GM23248 (cell line): ENCODE measurements around the gene YJEFN3. TPM values are rescaled to one million over a fixed set of nuclear protein-coding genes. Genes with fewer than 3 reads are reported as not detected.

ENCODE experiments used
- DNase-seq: peaks from one replicate; pipeline ENCODE4 v3.0.0-alpha.2; 2015
- H2AFZ ChIP-seq: fragments of 200-600 bp; sonication (generic); 2 replicates; pipeline ENCODE4 v1.6.1; 2016; ENCODE audit warnings: antibody characterized with exemption
- H3F3A ChIP-seq: fragments of 200-600 bp; sonication (generic); 2 replicates; pipeline ENCODE4 v1.6.1; 2016; ENCODE audit warnings: mild to moderate bottlenecking, antibody characterized with exemption, mixed run types; ENCODE audit not compliant: insufficient read depth
- H3K27ac ChIP-seq: fragments of 200-600 bp; sonication (generic); 2 replicates; pipeline ENCODE4 v1.5.1; 2016; ENCODE audit warnings: mild to moderate bottlenecking
- H3K27me3 ChIP-seq: fragments of 200-600 bp; sonication (generic); replicated peaks from 2 replicates; pipeline ENCODE4 v1.6.1; 2016; ENCODE audit warnings: mild to moderate bottlenecking; ENCODE audit not compliant: insufficient read depth
- H3K36me3 ChIP-seq: fragments of 200-600 bp; sonication (generic); 2 replicates; pipeline ENCODE4 v1.6.1; 2016; ENCODE audit warnings: low read depth, mild to moderate bottlenecking
- H3K4me1 ChIP-seq: fragments of 200-600 bp; sonication (generic); 2 replicates; pipeline ENCODE4 v1.6.1; 2016; ENCODE audit warnings: mild to moderate bottlenecking; ENCODE audit not compliant: insufficient read depth
- H3K4me2 ChIP-seq: fragments of 200-600 bp; sonication (generic); one replicate; pipeline ENCODE4 v1.6.1; 2016; ENCODE audit warnings: mild to moderate bottlenecking; ENCODE audit not compliant: unreplicated experiment
- H3K4me3 ChIP-seq: fragments of 200-600 bp; sonication (generic); 2 replicates; pipeline ENCODE4 v1.5.1; 2016; ENCODE audit warnings: mild to moderate bottlenecking
- H3K79me2 ChIP-seq: fragments of 200-600 bp; sonication (generic); 2 replicates; pipeline ENCODE4 v1.6.1; 2016; ENCODE audit warnings: mild to moderate bottlenecking; ENCODE audit not compliant: insufficient read depth
- H3K9ac ChIP-seq: fragments of 200-600 bp; sonication (generic); 2 replicates; pipeline ENCODE4 v1.6.1; 2016; ENCODE audit warnings: mild to moderate bottlenecking
- H3K9me2 ChIP-seq: fragments of 200-600 bp; sonication (generic); 2 replicates; pipeline ENCODE4 v1.6.1; 2016; ENCODE audit warnings: mixed run types, mild to moderate bottlenecking, moderate library complexity; ENCODE audit not compliant: insufficient read depth
- H3K9me3 ChIP-seq: fragments of 200-600 bp; sonication (generic); one replicate; pipeline ENCODE4 v1.6.1; 2017; ENCODE audit warnings: low read depth
- H4K20me1 ChIP-seq: fragments of 200-600 bp; sonication (generic); 2 replicates; pipeline ENCODE4 v1.6.0; 2016; ENCODE audit not compliant: insufficient read depth
- EZH2 ChIP-seq: fragments of 200-600 bp; sonication (generic); IDR thresholded peaks from 2 replicates; pipeline ENCODE4 v1.6.1; 2018; ENCODE audit warnings: antibody characterized with exemption, mild to moderate bottlenecking; ENCODE audit not compliant: insufficient read depth, poor library complexity, severe bottlenecking
- EZH2phosphoT487 ChIP-seq: fragments of 200-600 bp; sonication (generic); IDR thresholded peaks from 2 replicates; pipeline ENCODE4 v1.6.1; 2018; ENCODE audit warnings: antibody characterized with exemption, moderate library complexity, mild to moderate bottlenecking, low read depth; ENCODE audit not compliant: insufficient read depth
- WGBS, 2 experiments: methylation state at CpG; one replicate each; pipeline ENCODE4 v1.1.6; 2015 to 2017; ENCODE audit warnings: low lambda C conversion rate in 2 of 2, low coverage in 1 of 2; ENCODE audit errors: missing lambda C conversion rate in 2 of 2; 5-methylcytosine and 5-hydroxymethylcytosine counted together
- in situ Hi-C: fragments of 300-500 bp; cut with MboI; formaldehyde crosslinking; loops from 2 replicates; pipeline ENCODE4 v1.15.0; 2020
- polyA plus RNA-seq: library from polyadenylated mRNA; unstranded; fragments of >200 nt; fragmentation: Nextera tagmentation; extraction: Ambion mirVana; gene quantifications from 2 replicates; pipeline ENCODE4 v1.2.1, GENCODE V29; 2016
- total RNA-seq: library from RNA; depleted of rRNA; stranded (reverse); fragments of >200 nt; shearing (Covaris generic); gene quantifications from 2 replicates; pipeline ENCODE4 v1.2.3, GENCODE V29; 2014

Gene YJEFN3
- total and polyA plus RNA-seq, 2 experiments from 2014 or later = 2.4 TPM; not detected in 1

DNA sequence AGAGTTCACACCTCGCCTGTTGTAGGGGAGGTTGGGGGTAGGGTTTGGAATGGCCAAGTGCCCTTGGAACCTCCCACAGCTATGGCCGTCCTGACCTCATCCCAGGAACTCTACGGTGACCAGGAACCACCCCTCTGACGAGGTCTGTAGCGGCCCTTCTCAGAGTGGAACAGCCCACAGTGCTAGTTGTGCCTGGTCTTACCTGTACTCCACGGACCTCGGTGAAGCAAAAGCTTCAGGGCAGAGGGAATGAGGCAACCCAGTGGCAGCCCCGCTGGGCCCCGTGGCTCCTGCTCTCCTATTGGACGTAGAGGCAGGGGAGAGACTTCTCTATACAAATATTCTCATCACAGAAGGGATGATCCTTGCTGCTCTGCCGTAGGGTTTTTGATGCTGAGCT lies 20.5 kb upstream of the YJEFN3 start:
- in situ Hi-C loops = no loop called here
- Histone ChIP-seq H3K27me3 (no peaks in the 10 kb centered on the region), H4K20me1 (no peaks in the 10 kb centered on the region), H3K9me2 (no peaks in the 10 kb centered on the region), H3K4me3 (no peak overlapping the region), H2AFZ (no peak overlapping the region), H3K4me1 (no peaks in the 10 kb centered on the region), H3K79me2 (no peaks in the 10 kb centered on the region), H3K4me2 (no peak overlapping the region), H3K9me3 (no peaks in the 10 kb centered on the region), H3K36me3 (peaks cover 12% of the 10 kb centered on the region; the same call in 1 of the 2 replicates), H3K9ac (no peak overlapping the region), H3K27ac (no peak overlapping the region), H3F3A (no peaks in the 10 kb centered on the region)
- DNase-seq = no peak
- 73 to 85% methylated on average over 11 of the region's 11 CpGs for WGBS, 2 experiments
- no peak for TF ChIP-seq EZH2

DNA sequence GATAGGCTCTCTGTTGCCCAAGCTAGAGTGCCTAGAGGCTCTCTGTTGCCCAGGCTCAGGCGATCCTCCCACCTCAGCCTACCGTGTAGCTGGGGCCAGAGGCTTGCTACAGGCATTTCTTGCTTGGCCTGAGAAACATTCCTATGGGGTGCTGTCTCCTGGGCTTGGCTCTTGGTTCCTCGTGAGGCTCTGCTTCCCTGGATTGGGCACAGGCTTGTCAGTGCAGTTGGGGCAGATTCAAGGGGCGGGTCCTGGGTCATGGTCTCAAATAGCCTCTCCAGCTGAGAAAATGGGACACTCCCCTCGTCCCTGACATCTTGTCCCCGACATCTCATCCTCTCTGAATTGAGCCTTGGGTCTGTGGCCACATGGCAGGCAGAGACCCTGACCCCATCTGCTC lies 18.3 kb upstream of the YJEFN3 start:
- no peaks in the 10 kb centered on the region for H3K27me3 ChIP-seq
- peak; percentile 16 for DNase-seq
- H3K9me2 ChIP-seq = no peaks in the 10 kb centered on the region
- H2AFZ ChIP-seq = no peak overlapping the region
- H3K4me1 ChIP-seq = no peaks in the 10 kb centered on the region
- in situ Hi-C loops = no loop called here
- no peak overlapping the region for H3K27ac ChIP-seq
- no peak overlapping the region for H3K4me3 ChIP-seq
- no peaks in the 10 kb centered on the region for H3K9me3 ChIP-seq
- H3K79me2 ChIP-seq = no peaks in the 10 kb centered on the region
- no peaks in the 10 kb centered on the region for H3F3A ChIP-seq
- no peaks in the 10 kb centered on the region for H4K20me1 ChIP-seq
- H3K36me3 ChIP-seq = 0 out of 2 replicates have a peak, but pooled peaks cover 12% of the 10 kb centered on the region
- H3K9ac ChIP-seq = no peak overlapping the region
- no peak for TF ChIP-seq EZH2
- TF ChIP-seq EZH2phosphoT487 = no peak
- no peak overlapping the region for H3K4me2 ChIP-seq
- WGBS, 2 experiments = 48 to 49% methylated on average over 6 of the region's 6 CpGs

DNA sequence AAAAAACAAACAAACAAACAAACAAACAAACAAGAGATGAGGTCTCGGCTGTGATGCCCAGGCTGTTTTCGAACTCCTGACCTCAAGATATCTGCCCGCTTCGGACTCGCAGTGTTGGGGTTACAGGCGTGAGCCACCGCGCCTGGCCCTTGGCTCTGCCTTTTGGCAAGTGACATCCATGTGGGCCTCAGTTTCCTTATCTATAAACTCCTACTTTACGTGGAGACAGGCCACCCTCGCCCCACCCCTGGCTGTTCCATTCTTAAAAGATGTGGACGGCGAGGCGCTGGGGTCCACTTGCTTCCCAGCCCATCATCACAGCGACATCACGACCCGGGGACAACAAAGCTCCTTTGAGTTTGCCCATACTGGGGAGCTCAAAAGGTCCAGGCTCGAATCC lies 15.0 kb upstream of the YJEFN3 start:
- Histone ChIP-seq H3K4me2 (no peak overlapping the region), H4K20me1 (no peaks in the 10 kb centered on the region)

DNA sequence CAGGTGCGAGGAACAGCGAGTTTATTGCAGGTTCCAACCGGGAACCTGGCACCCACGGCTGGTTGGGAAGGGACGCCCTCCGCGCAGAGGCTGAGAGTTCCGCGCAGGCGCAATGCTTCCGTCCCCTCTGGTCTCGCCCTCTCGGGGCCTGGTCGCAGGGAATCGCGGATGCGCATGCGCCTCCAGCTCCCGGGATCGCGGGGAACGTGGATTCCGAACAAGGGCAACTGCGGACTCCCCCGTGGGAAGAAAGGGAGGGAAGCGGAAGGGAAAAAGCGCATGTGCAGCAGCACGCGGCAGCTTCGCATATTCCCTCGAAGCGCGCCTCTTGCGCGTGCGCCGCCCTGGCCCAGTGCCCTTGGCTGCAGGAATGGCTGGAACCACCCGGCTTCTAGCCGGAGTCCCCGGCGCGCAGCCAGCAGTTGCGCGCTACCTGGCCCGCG lies 14.5 kb upstream of the YJEFN3 start:
- Histone ChIP-seq H3K79me2 (peaks cover 32% of the 10 kb centered on the region), H3K9me2 (no peaks in the 10 kb centered on the region), H3K27ac (no peak overlapping the region), H3K4me1 (peaks cover 9% of the 10 kb centered on the region), H3K9ac (no peak overlapping the region), H2AFZ (no peak overlapping the region), H3K9me3 (no peaks in the 10 kb centered on the region), H3K36me3 (no peaks in the 10 kb centered on the region), H3K27me3 (no peaks in the 10 kb centered on the region), H4K20me1 (no peaks in the 10 kb centered on the region), H3K4me2 (no peak overlapping the region), H3K4me3 (no peak overlapping the region), H3F3A (no peaks in the 10 kb centered on the region)
- in situ Hi-C loops = no loop called here
- WGBS, 2 experiments = 25 to 27% methylated on average over 37 to 46 of the region's 46 CpGs
- TF ChIP-seq EZH2 (no peak), EZH2phosphoT487 (no peak)
- DNase-seq = peak; percentile 20

More for the DNA sequence above, 15.0 kb upstream of the YJEFN3 start:
- Histone ChIP-seq H3K4me1 (peaks cover 9% of the 10 kb centered on the region), H3K4me3 (no peak overlapping the region), H2AFZ (no peak overlapping the region), H3K27me3 (no peaks in the 10 kb centered on the region), H3K79me2 (peaks cover 26% of the 10 kb centered on the region), H3K9ac (no peak overlapping the region), H3K36me3 (0 out of 2 replicates have a peak, but pooled peaks cover 1% of the 10 kb centered on the region), H3F3A (no peaks in the 10 kb centered on the region), H3K9me2 (no peaks in the 10 kb centered on the region), H3K9me3 (no peaks in the 10 kb centered on the region), H3K27ac (no peak overlapping the region)
- TF ChIP-seq EZH2phosphoT487 (no peak), EZH2 (no peak)
- 69 to 71% methylated on average over 17 of the region's 17 CpGs for WGBS, 2 experiments
- no peak for DNase-seq
- in situ Hi-C loops = no loop called here
